NT2/D1 (cell line): Measurements from ENCODE around the gene PCDHA9.
A peak's percentile ranks its signal among the peaks of the same experiment; 100 is the strongest.
"Not testable (repeated sequence)": the region's sequence is repeated elsewhere in the genome, so short reads cannot be mapped to it uniquely, and the experiment has no call there.

Source experiments
- DNase-seq: peaks from one replicate; pipeline ENCODE4 v3.0.0-alpha.2; 2011; ENCODE audit warnings: low read depth, low spot score
- H3K27me3 ChIP-seq: 2 replicates; pipeline ENCODE4 v1.6.0; 2011; ENCODE audit warnings: mild to moderate bottlenecking; ENCODE audit not compliant: insufficient read length, insufficient read depth
- H3K36me3 ChIP-seq: 2 replicates; pipeline ENCODE4 v1.6.1; 2011; ENCODE audit warnings: mild to moderate bottlenecking, low read length, mixed read lengths; ENCODE audit not compliant: insufficient read depth, insufficient read length
- H3K4me1 ChIP-seq: 2 replicates; pipeline ENCODE4 v1.5.1; 2011; ENCODE audit not compliant: insufficient read depth, insufficient read length
- H3K4me3 ChIP-seq: 2 replicates; pipeline ENCODE4 v1.5.1; 2011; ENCODE audit warnings: low read depth; ENCODE audit not compliant: insufficient read length
- H3K9ac ChIP-seq: 2 replicates; pipeline ENCODE4 v1.6.0; 2011; ENCODE audit warnings: low read depth; ENCODE audit not compliant: insufficient read length
- H3K9me3 ChIP-seq: 2 replicates; pipeline ENCODE4 v1.5.1; 2011; ENCODE audit warnings: mild to moderate bottlenecking, low read length; ENCODE audit not compliant: insufficient read depth
- SUZ12 ChIP-seq: IDR thresholded peaks from 2 replicates; pipeline ENCODE4 v1.6.1; 2011; ENCODE audit not compliant: insufficient read length, insufficient read depth; ENCODE audit errors: extremely low read depth
- YY1 ChIP-seq: IDR thresholded peaks from 2 replicates; pipeline ENCODE4 v1.6.1; 2011; ENCODE audit not compliant: insufficient read length, insufficient read depth
- ZNF274 ChIP-seq: IDR thresholded peaks from 2 replicates; pipeline ENCODE4 v1.6.1; 2011; ENCODE audit warnings: mild to moderate bottlenecking, low read depth, low read length

Gene PCDHA9

GRCh38 chr5:140870221-140871201, 22.3 kb downstream of the PCDHA9 start:
- no peaks in the 10 kb centered on the region for H3K27me3 ChIP-seq
- H3K36me3 ChIP-seq: peaks cover 14% of the 10 kb centered on the region
- H3K9me3 ChIP-seq: peaks cover 17% of the 10 kb centered on the region; the same call in 1 of the 2 replicates
- H3K4me1 ChIP-seq: no peaks in the 10 kb centered on the region
- no peak overlapping the region for H3K9ac ChIP-seq
- H3K4me3 ChIP-seq: no peak overlapping the region
- no peak for DNase-seq
- TF ChIP-seq ZNF274: no peak
- no peak for TF ChIP-seq YY1
- TF ChIP-seq SUZ12: no peak

GRCh38 chr5:140875085-140876065, 27.2 kb downstream of the PCDHA9 start, which contains the start of gene PCDHA12:
TSS of gene PCDHA12 (plus strand) at chr5:140875308. CDS start at chr5:140875473, 165 bp downstream.
- Histone ChIP-seq H3K9ac (peak within 1 kb of the TSS; percentile 10), H3K27me3 (no peaks in the 10 kb centered on the region), H3K4me1 (no peaks in the 10 kb centered on the region), H3K9me3 (peaks cover 12% of the 10 kb centered on the region; the same call in 1 of the 2 replicates), H3K4me3 (peak within 1 kb of the TSS; percentile 42), H3K36me3 (peaks cover 15% of the 10 kb centered on the region)
- no peak for DNase-seq
- no peak for TF ChIP-seq ZNF274
- no peak for TF ChIP-seq YY1
- no peak for TF ChIP-seq SUZ12

GRCh38 chr5:140876541-140877261, 28.5 kb downstream of the PCDHA9 start:
- H3K9me3 ChIP-seq, H3K9ac ChIP-seq, H3K27me3 ChIP-seq, H3K4me3 ChIP-seq, H3K4me1 ChIP-seq, H3K36me3 ChIP-seq, DNase-seq: not testable (repeated sequence)

GRCh38 chr5:140877262-140877581, 29.0 kb downstream of the PCDHA9 start:
- Histone ChIP-seq H3K36me3 (peaks cover 10% of the 10 kb centered on the region), H3K4me1 (no peaks in the 10 kb centered on the region), H3K27me3 (no peaks in the 10 kb centered on the region), H3K4me3 (no peak overlapping the region), H3K9me3 (peaks cover 4% of the 10 kb centered on the region; the same call in 1 of the 2 replicates), H3K9ac (no peak overlapping the region)
- TF ChIP-seq ZNF274 (no peak), YY1 (no peak), SUZ12 (no peak)
- no peak for DNase-seq

- Histone ChIP-seq H3K9me3 (peaks cover 9% of the 10 kb centered on the region; the same call in 1 of the 2 replicates), H3K4me3 (peak within 1 kb of the TSS; percentile 40), H3K9ac (no peak within 1 kb of the TSS), H3K4me1 (no peaks in the 10 kb centered on the region), H3K36me3 (peaks cover 10% of the 10 kb centered on the region), H3K27me3 (no peaks in the 10 kb centered on the region)
- TF ChIP-seq YY1 (no peak), ZNF274 (no peak), SUZ12 (no peak)
- no peak for DNase-seq
Observed at GRCh38 chr5:140881889-140882590, 33.9 kb downstream of the PCDHA9 start, which contains the start of gene PCDHA13. TSS of gene PCDHA13 (plus strand) at chr5:140882124. CDS start at chr5:140882269, 145 bp downstream.

GRCh38 chr5:140882591-140882899, 34.4 kb downstream of the PCDHA9 start:
- Histone ChIP-seq H3K4me1 (no peaks in the 10 kb centered on the region), H3K36me3 (peaks cover 5% of the 10 kb centered on the region), H3K4me3 (peak overlapping the region; percentile 40), H3K9me3 (peaks cover 9% of the 10 kb centered on the region; the same call in 1 of the 2 replicates), H3K27me3 (no peaks in the 10 kb centered on the region), H3K9ac (no peak overlapping the region)
- DNase-seq: no peak
- no peak for TF ChIP-seq SUZ12
- TF ChIP-seq ZNF274: no peak
- TF ChIP-seq YY1: no peak
